Suprapubic skin (tissue), 4 donors: ENCODE data around the gene POLRMT. TPM values are rescaled to one million over a fixed set of nuclear protein-coding genes. Genes with fewer than 3 reads are reported as not detected.
A peak's percentile ranks its signal among the peaks of the same experiment; 100 is the strongest.

Experiments used
- DNase-seq, 2 donors: peaks; one replicate each; pipeline ENCODE4 v3.0.0-alpha.2; 2019; ENCODE audit warnings: low spot score in 2 of 2
- H3K27ac ChIP-seq: fragments of 200-600 bp; sonication (generic); one replicate; pipeline ENCODE4 v1.5.1; 2019
- H3K27me3 ChIP-seq: fragments of 200-600 bp; sonication (generic); one replicate; pipeline ENCODE4 v1.5.1; 2019
- H3K36me3 ChIP-seq: fragments of 200-600 bp; sonication (generic); one replicate; pipeline ENCODE4 v1.5.1; 2019
- H3K4me1 ChIP-seq: fragments of 200-600 bp; sonication (generic); one replicate; pipeline ENCODE4 v1.5.1; 2019
- H3K4me3 ChIP-seq: fragments of 200-600 bp; sonication (generic); one replicate; pipeline ENCODE4 v1.5.1; 2019; ENCODE audit warnings: mild to moderate bottlenecking
- H3K9me3 ChIP-seq: fragments of 200-600 bp; sonication (generic); one replicate; pipeline ENCODE4 v1.5.1; 2019
- CTCF ChIP-seq, 2 donors: fragments of 200-600 bp in 1 of 2; fragments of 450-650 bp in 1 of 2; sonication (generic) in 1 of 2; IDR thresholded peaks; one replicate each; pipeline ENCODE4 v1.5.1; 2016 to 2019; ENCODE audit warnings: antibody characterized with exemption in 2 of 2, mild to moderate bottlenecking in 1 of 2, moderate library complexity in 1 of 2
- EP300 ChIP-seq: sonication (generic); formaldehyde crosslinking; IDR thresholded peaks from one replicate; pipeline ENCODE4 v1.6.1; 2017; ENCODE audit warnings: antibody characterized with exemption
- POLR2A ChIP-seq, 2 donors: fragments of 450-650 bp; IDR thresholded peaks; one replicate each; pipeline ENCODE4 v1.6.1; 2017; ENCODE audit warnings: antibody characterized with exemption in 2 of 2, mild to moderate bottlenecking in 2 of 2, moderate library complexity in 2 of 2
- POLR2AphosphoS5 ChIP-seq, 3 donors: sonication (generic); formaldehyde crosslinking; IDR thresholded peaks; one replicate each; pipeline ENCODE4 v1.6.1; 2017; ENCODE audit warnings: antibody characterized with exemption in 3 of 3
- WGBS: methylation state at CpG from one replicate; pipeline ENCODE4 v1.1.5; 2018; 5-methylcytosine and 5-hydroxymethylcytosine counted together
- total RNA-seq, 4 donors: library from RNA; depleted of rRNA; stranded (reverse); fragments of >200 nt; gene quantifications; one replicate each; pipeline ENCODE4 v1.1.0, GENCODE V29; 2016

Gene POLRMT
- total RNA-seq, 4 donors from 2014 or later: 26.0 to 60.4 (median 46.3) TPM

- peaks cover 47% of the 10 kb centered on the region for H3K4me1 ChIP-seq
These were observed 46.3 kb upstream of the POLRMT start for GRCh38 chr19:679418-680286.

GRCh38 chr19:678791-679388 is 45.6 kb upstream of the POLRMT start:
- 79% methylated on average over 2 of the region's 16 CpGs for WGBS
- no peak for TF ChIP-seq EP300
- TF ChIP-seq CTCF (IDR thresholded peaks at IDR 0.05): no peak
- TF ChIP-seq POLR2AphosphoS5 (IDR thresholded peaks at IDR 0.05): no peak
- TF ChIP-seq POLR2A (IDR thresholded peaks at IDR 0.05): no peak
- no peaks in the 10 kb centered on the region for H3K9me3 ChIP-seq
- H3K36me3 ChIP-seq: no peaks in the 10 kb centered on the region
- H3K4me1 ChIP-seq: peaks cover 47% of the 10 kb centered on the region
- peak overlapping the region; percentile 93 for H3K4me3 ChIP-seq
- peak in 1 of 2 donors; percentile 79 for DNase-seq
- H3K27ac ChIP-seq: peak overlapping the region; percentile 98
- peaks cover 4% of the 10 kb centered on the region for H3K27me3 ChIP-seq

More at GRCh38 chr19:679418-680286, 46.3 kb upstream of the POLRMT start:
- Histone ChIP-seq H3K36me3 (no peaks in the 10 kb centered on the region), H3K4me3 (peak overlapping the region; percentile 93), H3K27ac (peak overlapping the region; percentile 98), H3K9me3 (no peaks in the 10 kb centered on the region), H3K27me3 (peaks cover 4% of the 10 kb centered on the region)
- no CpG with 5 or more reads among the region's 69 CpGs for WGBS
- TF ChIP-seq POLR2A (IDR thresholded peaks at IDR 0.05) (peak; percentile 28 to 82), EP300 (no peak), CTCF (IDR thresholded peaks at IDR 0.05) (no peak), POLR2AphosphoS5 (IDR thresholded peaks at IDR 0.05) (peak in 1 of 3 donors; percentile 57)
- peak in 1 of 2 donors; percentile 86 for DNase-seq

- DNase-seq: peak in 1 of 2 donors; percentile 77
- Histone ChIP-seq H3K36me3 (no peaks in the 10 kb centered on the region), H3K9me3 (no peaks in the 10 kb centered on the region), H3K4me1 (peaks cover 48% of the 10 kb centered on the region), H3K27ac (peak overlapping the region; percentile 96), H3K27me3 (peaks cover 4% of the 10 kb centered on the region), H3K4me3 (peak overlapping the region; percentile 60)
- TF ChIP-seq CTCF (IDR thresholded peaks at IDR 0.05) (no peak), POLR2A (IDR thresholded peaks at IDR 0.05) (no peak), POLR2AphosphoS5 (IDR thresholded peaks at IDR 0.05) (no peak), EP300 (no peak)
- WGBS: 38% methylated on average over 4 of the region's 22 CpGs
These were observed 44.5 kb upstream of the POLRMT start for GRCh38 chr19:677601-678436.

- H3K9me3 ChIP-seq: no peaks in the 10 kb centered on the region
- WGBS: 0% methylated on average over 5 of the region's 15 CpGs
- peak in 1 of 2 donors; percentile 89 for DNase-seq
- peaks cover 53% of the 10 kb centered on the region for H3K4me1 ChIP-seq
- no peaks in the 10 kb centered on the region for H3K36me3 ChIP-seq
- TF ChIP-seq POLR2A (IDR thresholded peaks at IDR 0.05) (no peak), EP300 (no peak), CTCF (IDR thresholded peaks at IDR 0.05) (no peak), POLR2AphosphoS5 (IDR thresholded peaks at IDR 0.05) (peak in 2 of 3 donors; percentile 17 to 76)
- peaks cover 4% of the 10 kb centered on the region for H3K27me3 ChIP-seq
- peak overlapping the region; percentile 60 for H3K4me3 ChIP-seq
- peak overlapping the region; percentile 96 for H3K27ac ChIP-seq
These were observed 43.9 kb upstream of the POLRMT start for GRCh38 chr19:677201-677600.
